Stimulated activated naive CD8-positive, alpha-beta T cell treated with anti-CD3 and anti-CD28 coated beads, Interleukin-15, Interleukin-2, amounts not matched to agents 100 ng/mL and 50 ng/mL, for 24 hours (primary cell): ENCODE results near the gene NDEL1.

Experiments used
- H3K27ac Mint-ChIP-seq: one replicate; pipeline ENCODE4 v1.8.0; 2021; ENCODE audit warnings: mild to moderate bottlenecking, mixed read lengths
- H3K27me3 Mint-ChIP-seq: one replicate; pipeline ENCODE4 v1.8.0; 2021; ENCODE audit warnings: mixed read lengths
- H3K36me3 Mint-ChIP-seq: one replicate; pipeline ENCODE4 v1.8.0; 2021; ENCODE audit warnings: low read depth, mixed read lengths
- H3K4me1 Mint-ChIP-seq: one replicate; pipeline ENCODE4 v1.8.0; 2021; ENCODE audit warnings: low read depth, mixed read lengths
- H3K4me3 Mint-ChIP-seq: one replicate; pipeline ENCODE4 v1.8.0; 2021; ENCODE audit warnings: mild to moderate bottlenecking, mixed read lengths
- H3K9me3 Mint-ChIP-seq: one replicate; pipeline ENCODE4 v1.8.0; 2021; ENCODE audit warnings: mixed read lengths

Gene NDEL1

GRCh38 chr17:8488491-8488890 lies 52.8 kb downstream of the NDEL1 start:
- H3K4me3 Mint-ChIP-seq, result no peak overlapping the region
- H3K4me1 Mint-ChIP-seq, result no peaks in the 10 kb centered on the region
- peaks cover 13% of the 10 kb centered on the region for H3K9me3 Mint-ChIP-seq
- H3K27me3 Mint-ChIP-seq, result no peaks in the 10 kb centered on the region
- H3K27ac Mint-ChIP-seq, result no peak overlapping the region
- peaks cover 45% of the 10 kb centered on the region for H3K36me3 Mint-ChIP-seq

GRCh38 chr17:8488901-8489300 lies 53.2 kb downstream of the NDEL1 start:
- no peaks in the 10 kb centered on the region for H3K27me3 Mint-ChIP-seq
- H3K27ac Mint-ChIP-seq, result no peak overlapping the region
- no peak overlapping the region for H3K4me3 Mint-ChIP-seq
- H3K9me3 Mint-ChIP-seq, result peaks cover 10% of the 10 kb centered on the region
- H3K36me3 Mint-ChIP-seq, result peaks cover 41% of the 10 kb centered on the region
- H3K4me1 Mint-ChIP-seq, result no peaks in the 10 kb centered on the region

- peaks cover 6% of the 10 kb centered on the region for H3K9me3 Mint-ChIP-seq
- H3K4me1 Mint-ChIP-seq, result no peaks in the 10 kb centered on the region
- H3K27ac Mint-ChIP-seq, result no peak overlapping the region
- H3K27me3 Mint-ChIP-seq, result no peaks in the 10 kb centered on the region
- H3K4me3 Mint-ChIP-seq, result no peak overlapping the region
- H3K36me3 Mint-ChIP-seq, result peaks cover 38% of the 10 kb centered on the region
Observed at GRCh38 chr17:8489841-8490240, 54.2 kb downstream of the NDEL1 start.

DNA sequence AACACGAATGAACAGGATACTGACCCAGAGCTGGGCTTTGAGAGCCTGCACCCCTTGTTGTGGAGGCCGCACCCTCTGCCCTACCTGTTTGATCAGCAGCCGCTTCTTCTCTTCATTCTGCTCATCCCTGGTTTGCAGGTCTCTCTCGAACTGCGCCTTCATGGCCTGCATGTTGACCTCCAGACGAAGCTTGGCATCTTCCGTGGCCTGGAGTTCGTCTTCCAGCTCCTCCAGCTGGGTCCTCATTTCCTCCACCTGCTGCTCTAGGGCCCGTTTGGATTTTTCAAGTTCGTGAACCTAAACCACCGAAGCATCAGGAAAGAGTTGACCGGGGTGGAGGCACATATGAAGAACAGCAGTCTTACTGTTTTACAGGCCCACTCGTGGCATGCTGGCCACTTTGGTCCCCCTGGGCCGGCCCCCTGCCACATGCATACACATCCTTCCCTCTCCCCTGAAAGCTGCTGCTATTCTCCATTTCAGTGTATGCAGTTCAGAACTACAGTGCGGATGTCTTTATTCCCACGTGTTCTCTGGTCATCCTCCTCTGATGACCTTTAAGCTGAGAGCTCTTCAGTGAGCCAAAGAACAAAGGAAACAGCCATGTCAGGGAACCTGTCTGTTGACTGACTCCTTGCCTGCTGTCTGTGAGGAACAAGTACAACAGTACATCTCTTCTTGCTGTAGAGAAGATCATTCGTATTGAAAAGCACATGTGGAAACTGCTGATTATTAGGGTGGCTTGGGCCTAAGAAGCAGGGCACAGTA lies 54.8 kb downstream of the NDEL1 start:
- Mint-ChIP-seq H3K27me3 (no peaks in the 10 kb centered on the region), H3K4me1 (no peaks in the 10 kb centered on the region), H3K36me3 (peaks cover 36% of the 10 kb centered on the region), H3K27ac (no peak overlapping the region), H3K4me3 (no peak overlapping the region), H3K9me3 (peaks cover 5% of the 10 kb centered on the region)

- Mint-ChIP-seq H3K27ac (no peak overlapping the region), H3K27me3 (no peaks in the 10 kb centered on the region)
Observed at GRCh38 chr17:8492121-8492520, 56.4 kb downstream of the NDEL1 start.

GRCh38 chr17:8494021-8494420 lies 58.3 kb downstream of the NDEL1 start:
- no peak overlapping the region for H3K27ac Mint-ChIP-seq
- H3K36me3 Mint-ChIP-seq, result peaks cover 24% of the 10 kb centered on the region
- H3K9me3 Mint-ChIP-seq, result no peaks in the 10 kb centered on the region
- H3K4me1 Mint-ChIP-seq, result no peaks in the 10 kb centered on the region
- H3K27me3 Mint-ChIP-seq, result no peaks in the 10 kb centered on the region
- no peak overlapping the region for H3K4me3 Mint-ChIP-seq

More at GRCh38 chr17:8492121-8492520, 56.4 kb downstream of the NDEL1 start:
- Mint-ChIP-seq H3K4me1 (no peaks in the 10 kb centered on the region), H3K4me3 (no peak overlapping the region), H3K36me3 (peaks cover 24% of the 10 kb centered on the region), H3K9me3 (no peaks in the 10 kb centered on the region)

DNA sequence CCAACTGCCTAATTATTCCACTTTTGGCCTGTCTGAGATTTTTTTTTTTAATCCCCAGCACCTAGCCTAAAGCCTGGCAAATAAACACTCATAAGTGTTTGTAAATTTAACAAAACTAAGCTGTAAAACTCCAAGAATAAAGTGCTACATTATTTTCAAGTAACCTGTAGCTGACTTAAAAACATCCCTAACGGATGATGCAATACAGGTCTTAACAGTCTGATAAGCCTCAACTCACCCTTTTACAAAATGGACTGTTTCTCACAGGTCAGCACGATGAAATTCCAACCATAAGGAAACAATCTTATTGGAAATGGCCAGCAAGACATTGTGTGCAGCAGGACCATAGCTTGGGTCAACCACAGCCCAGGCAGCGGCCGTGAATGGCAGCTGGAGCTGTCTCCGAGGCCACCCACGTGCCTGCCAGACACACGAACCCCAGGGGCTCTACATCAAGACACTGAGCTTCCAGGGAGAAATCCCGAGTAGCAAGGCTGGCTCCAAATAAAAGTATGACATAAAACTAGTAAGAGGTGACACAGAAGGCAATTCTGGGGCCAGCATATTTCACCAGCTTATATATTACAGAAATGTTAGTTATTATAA lies 58.9 kb downstream of the NDEL1 start:
- no peaks in the 10 kb centered on the region for H3K9me3 Mint-ChIP-seq
- H3K36me3 Mint-ChIP-seq, result peaks cover 24% of the 10 kb centered on the region
- no peaks in the 10 kb centered on the region for H3K4me1 Mint-ChIP-seq
- H3K27ac Mint-ChIP-seq, result no peak overlapping the region
- no peak overlapping the region for H3K4me3 Mint-ChIP-seq
- no peaks in the 10 kb centered on the region for H3K27me3 Mint-ChIP-seq

GRCh38 chr17:8496081-8496480 lies 60.4 kb downstream of the NDEL1 start:
- Mint-ChIP-seq H3K27ac (no peak overlapping the region), H3K4me3 (no peak overlapping the region), H3K9me3 (no peaks in the 10 kb centered on the region), H3K4me1 (no peaks in the 10 kb centered on the region), H3K27me3 (no peaks in the 10 kb centered on the region), H3K36me3 (peaks cover 15% of the 10 kb centered on the region)

DNA sequence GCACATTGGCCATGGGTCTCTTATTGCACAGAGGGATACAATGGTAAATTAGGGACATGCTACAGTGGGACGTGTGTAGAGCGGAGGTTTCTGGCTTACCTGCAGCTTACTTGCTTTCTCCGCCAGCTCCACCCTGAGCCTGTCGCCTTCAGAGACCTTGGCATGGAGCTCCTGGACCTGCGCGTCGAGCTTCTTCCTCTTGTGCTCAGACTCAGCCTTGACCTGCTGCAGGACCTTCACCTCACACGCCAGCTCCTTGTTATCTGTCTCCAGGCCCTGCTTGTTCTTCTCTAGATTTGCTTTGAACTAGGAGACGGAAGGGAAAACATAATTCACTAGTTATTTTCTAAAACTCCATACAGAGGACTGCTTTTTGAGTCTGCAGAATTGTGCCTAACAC lies 63.5 kb downstream of the NDEL1 start:
- no peaks in the 10 kb centered on the region for H3K9me3 Mint-ChIP-seq
- no peaks in the 10 kb centered on the region for H3K27me3 Mint-ChIP-seq
- peaks cover 2% of the 10 kb centered on the region for H3K36me3 Mint-ChIP-seq
- no peaks in the 10 kb centered on the region for H3K4me1 Mint-ChIP-seq
- H3K4me3 Mint-ChIP-seq, result no peak overlapping the region
- H3K27ac Mint-ChIP-seq, result no peak overlapping the region

- no peaks in the 10 kb centered on the region for H3K9me3 Mint-ChIP-seq
- no peaks in the 10 kb centered on the region for H3K4me1 Mint-ChIP-seq
- no peak overlapping the region for H3K27ac Mint-ChIP-seq
- no peak overlapping the region for H3K4me3 Mint-ChIP-seq
- H3K36me3 Mint-ChIP-seq, result no peaks in the 10 kb centered on the region
- H3K27me3 Mint-ChIP-seq, result no peaks in the 10 kb centered on the region
Observed at GRCh38 chr17:8499614-8500013, 63.9 kb downstream of the NDEL1 start.

DNA sequence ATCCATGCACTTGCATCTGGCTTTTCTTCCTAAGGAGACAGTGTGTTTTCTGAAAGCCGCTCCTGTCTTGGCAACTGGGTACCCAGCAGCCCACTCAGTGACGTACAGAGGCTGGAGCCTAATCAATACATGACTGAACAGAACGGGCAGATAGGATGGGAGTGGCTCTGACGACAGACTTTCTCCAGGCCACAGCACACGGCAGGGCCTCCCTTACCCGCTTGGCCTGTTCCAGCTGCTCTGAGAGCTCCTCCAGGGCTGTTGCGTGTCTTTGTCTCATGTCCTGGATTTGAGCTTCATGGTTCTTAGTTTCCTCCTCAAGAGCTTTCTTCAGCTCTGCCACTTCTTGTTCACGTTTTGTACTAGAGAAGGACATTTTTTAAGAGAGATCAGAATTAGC lies 64.9 kb downstream of the NDEL1 start:
- H3K27ac Mint-ChIP-seq, result no peak overlapping the region
- H3K27me3 Mint-ChIP-seq, result no peaks in the 10 kb centered on the region
- no peak overlapping the region for H3K4me3 Mint-ChIP-seq
- no peaks in the 10 kb centered on the region for H3K4me1 Mint-ChIP-seq
- H3K36me3 Mint-ChIP-seq, result no peaks in the 10 kb centered on the region
- no peaks in the 10 kb centered on the region for H3K9me3 Mint-ChIP-seq

DNA sequence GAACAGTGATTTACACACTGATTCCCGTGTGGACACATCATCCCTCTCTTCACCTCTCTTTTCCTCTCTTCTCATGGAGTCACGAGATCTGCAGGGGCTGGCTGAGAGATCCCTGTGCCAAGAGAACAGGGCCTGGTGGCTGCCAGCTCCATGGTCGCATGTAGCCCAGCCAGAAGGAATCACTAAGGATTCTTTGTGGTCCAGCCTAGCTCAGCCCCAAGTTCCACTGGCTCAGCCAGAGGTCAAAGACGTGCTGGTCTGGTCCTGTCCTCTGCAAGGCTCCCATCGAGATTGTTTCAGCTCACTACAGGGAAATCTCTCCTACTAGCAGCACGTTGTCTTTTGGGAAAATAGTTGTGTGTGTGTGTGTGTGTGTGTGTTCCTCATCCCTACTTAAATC lies 66.4 kb downstream of the NDEL1 start:
- H3K36me3 Mint-ChIP-seq, result no peaks in the 10 kb centered on the region
- H3K9me3 Mint-ChIP-seq, result no peaks in the 10 kb centered on the region
- H3K27ac Mint-ChIP-seq, result no peak overlapping the region

DNA sequence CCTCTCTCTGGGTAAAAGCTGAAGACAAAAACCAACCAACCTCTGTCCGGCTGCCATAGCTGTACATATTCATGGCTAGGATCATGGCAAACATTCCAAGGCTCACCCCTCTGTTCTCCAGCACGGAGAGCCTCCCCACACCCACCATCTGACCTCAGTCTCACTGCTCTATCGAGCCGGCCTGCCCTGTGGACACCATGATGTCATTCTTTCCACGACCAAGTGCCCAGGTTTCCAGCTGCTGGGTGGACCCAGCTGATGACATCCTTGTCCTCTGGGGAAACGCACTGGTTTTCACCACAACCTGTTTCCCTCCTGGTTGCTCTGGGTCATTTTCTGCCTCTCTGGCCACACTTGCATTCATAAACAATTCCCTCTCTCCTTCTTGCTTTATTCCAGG lies 67.7 kb downstream of the NDEL1 start:
- Mint-ChIP-seq H3K4me1 (no peaks in the 10 kb centered on the region), H3K4me3 (no peak overlapping the region), H3K36me3 (no peaks in the 10 kb centered on the region), H3K27me3 (no peaks in the 10 kb centered on the region), H3K9me3 (no peaks in the 10 kb centered on the region), H3K27ac (no peak overlapping the region)

More for the DNA sequence above, 66.4 kb downstream of the NDEL1 start:
- Mint-ChIP-seq H3K4me1 (no peaks in the 10 kb centered on the region), H3K4me3 (no peak overlapping the region), H3K27me3 (no peaks in the 10 kb centered on the region)

- Mint-ChIP-seq H3K9me3 (no peaks in the 10 kb centered on the region), H3K36me3 (no peaks in the 10 kb centered on the region), H3K27ac (no peak overlapping the region), H3K4me3 (no peak overlapping the region), H3K27me3 (no peaks in the 10 kb centered on the region), H3K4me1 (no peaks in the 10 kb centered on the region)
Observed at GRCh38 chr17:8503807-8504206, 68.1 kb downstream of the NDEL1 start.

DNA sequence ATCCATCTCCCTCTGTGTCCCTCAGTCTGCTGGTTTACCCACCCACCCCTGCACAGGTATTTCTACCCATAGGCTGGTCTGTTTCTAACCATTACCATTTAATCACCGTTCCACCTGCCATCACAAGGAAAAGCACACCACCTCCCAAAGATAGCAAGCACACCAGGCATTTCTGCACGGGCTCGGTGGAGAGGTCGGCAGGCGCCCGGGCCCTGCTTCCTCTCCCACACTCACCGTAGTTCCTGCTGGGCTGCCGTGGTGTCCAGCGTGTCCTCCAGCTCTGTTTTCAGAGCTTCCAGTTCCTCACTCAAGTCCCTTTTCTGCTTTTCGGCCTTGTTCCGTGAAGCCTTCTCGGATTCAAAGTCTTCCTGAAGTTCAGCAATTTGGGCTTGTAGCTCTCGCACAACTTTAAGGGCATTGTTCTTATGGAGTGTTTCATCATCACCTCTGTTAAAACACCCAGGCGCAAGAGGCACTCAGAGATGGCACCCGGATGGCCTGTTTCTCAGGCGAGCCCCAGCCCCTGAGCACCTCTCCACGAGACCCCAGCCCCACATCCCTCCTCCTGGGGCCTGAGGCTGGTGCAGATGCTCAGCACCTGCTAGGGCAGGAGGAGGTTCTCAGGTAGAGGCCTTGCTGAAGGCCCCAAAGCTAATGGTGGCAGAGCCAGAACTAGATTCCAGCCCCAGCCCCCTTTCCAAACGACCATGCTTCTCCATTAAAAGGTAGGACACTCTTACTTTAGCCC lies 69.0 kb downstream of the NDEL1 start:
- H3K9me3 Mint-ChIP-seq, result no peaks in the 10 kb centered on the region
- no peaks in the 10 kb centered on the region for H3K27me3 Mint-ChIP-seq
- no peaks in the 10 kb centered on the region for H3K36me3 Mint-ChIP-seq
- H3K27ac Mint-ChIP-seq, result no peak overlapping the region
- no peaks in the 10 kb centered on the region for H3K4me1 Mint-ChIP-seq
- H3K4me3 Mint-ChIP-seq, result no peak overlapping the region
